Measurements from ENCODE around the gene ATP11C.

ATP11C gene

DNA sequence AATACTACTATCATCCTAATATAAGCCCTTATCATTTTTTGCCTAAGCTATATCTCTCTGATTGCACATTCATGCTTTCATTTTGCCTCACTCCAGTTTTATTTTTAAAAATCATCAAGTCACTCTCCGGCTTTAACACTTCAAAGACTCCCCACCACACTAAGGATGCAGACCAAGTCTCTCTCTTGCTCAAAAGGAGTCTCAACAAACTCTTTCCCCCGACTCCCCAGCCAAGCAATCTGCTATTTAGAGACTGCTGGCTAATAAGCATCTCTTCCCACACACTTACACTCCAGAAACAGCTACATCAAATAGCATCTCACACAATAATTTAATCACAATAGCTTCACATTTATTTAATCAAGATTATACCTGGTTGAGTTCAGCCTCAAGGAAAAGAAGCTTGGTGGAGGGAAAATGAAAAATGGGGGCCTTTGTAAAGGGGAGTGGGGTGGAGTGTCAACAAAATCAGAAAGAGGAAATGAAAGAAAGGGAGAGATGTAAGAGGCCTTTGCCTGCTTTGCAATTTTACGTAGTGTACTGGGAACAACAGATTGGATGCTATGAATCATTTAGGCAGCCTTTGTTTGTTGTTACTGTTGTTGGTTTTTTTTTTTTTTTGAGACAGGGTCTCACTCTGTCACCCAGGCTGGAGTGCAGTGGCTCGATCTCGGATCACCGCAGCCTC is 120.8 kb downstream of the ATP11C start:
- TF ChIP-seq, protein P1, sequence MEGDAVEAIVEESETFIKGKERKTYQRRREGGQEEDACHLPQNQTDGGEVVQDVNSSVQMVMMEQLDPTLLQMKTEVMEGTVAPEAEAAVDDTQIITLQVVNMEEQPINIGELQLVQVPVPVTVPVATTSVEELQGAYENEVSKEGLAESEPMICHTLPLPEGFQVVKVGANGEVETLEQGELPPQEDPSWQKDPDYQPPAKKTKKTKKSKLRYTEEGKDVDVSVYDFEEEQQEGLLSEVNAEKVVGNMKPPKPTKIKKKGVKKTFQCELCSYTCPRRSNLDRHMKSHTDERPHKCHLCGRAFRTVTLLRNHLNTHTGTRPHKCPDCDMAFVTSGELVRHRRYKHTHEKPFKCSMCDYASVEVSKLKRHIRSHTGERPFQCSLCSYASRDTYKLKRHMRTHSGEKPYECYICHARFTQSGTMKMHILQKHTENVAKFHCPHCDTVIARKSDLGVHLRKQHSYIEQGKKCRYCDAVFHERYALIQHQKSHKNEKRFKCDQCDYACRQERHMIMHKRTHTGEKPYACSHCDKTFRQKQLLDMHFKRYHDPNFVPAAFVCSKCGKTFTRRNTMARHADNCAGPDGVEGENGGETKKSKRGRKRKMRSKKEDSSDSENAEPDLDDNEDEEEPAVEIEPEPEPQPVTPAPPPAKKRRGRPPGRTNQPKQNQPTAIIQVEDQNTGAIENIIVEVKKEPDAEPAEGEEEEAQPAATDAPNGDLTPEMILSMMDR (IDR thresholded peaks at IDR 0.05; ENCODE audit: insufficient read depth, missing control alignments) = no peak
- no peak for FAIRE-seq
- no peak for DNase-seq (ENCODE audit: insufficient read length, low spot score)

- TF ChIP-seq, protein P1 (IDR thresholded peaks at IDR 0.05; ENCODE audit: insufficient read depth, missing control alignments) = no peak
- no peak for DNase-seq (ENCODE audit: insufficient read length, low spot score)
- FAIRE-seq = no peak
These were observed 128.4 kb downstream of the ATP11C start for GRCh38 chrX:139804482-139804881.

DNA sequence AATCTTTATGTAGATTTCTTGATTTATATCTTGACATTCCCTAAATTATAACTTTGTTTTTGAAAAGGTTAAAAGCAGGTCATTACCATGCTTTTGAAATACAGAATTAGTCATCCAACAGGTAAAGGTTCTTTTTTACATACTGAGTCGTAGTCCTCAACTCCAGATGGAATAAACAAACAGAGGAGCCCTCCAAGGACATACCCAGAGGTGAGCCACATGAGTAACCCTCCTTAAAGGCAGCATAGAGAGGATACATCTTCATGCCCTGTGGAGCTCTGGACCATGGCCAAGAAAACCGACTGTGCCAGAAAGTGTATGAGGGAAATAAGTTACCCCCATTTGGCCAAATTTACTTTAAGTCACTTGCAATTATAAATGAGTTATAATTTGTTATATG is 129.6 kb downstream of the ATP11C start:
- no peak for DNase-seq (ENCODE audit: insufficient read length, low spot score)
- no peak for FAIRE-seq
- TF ChIP-seq, protein P1 (IDR thresholded peaks at IDR 0.05; ENCODE audit: insufficient read depth, missing control alignments) = no peak

DNA sequence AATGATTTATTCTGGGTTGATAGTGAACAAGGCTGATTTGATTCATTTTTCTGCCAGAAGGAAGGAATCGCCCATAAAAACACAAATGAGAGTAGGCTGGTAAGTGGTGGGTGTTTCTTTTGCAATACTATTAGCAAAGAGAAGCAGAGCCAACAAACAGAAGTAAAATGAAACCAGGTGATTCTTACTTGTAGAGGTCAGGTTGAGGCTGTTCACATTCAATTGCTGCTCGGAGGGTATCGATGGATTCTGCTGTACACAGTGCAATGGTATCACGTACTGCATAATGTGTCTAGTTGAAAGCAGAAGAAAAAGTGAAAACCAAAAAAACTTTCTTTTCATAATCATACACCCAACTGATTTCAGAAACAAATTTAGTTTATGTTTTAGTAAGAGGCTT is 130.8 kb downstream of the ATP11C start:
- TF ChIP-seq, protein P1 (IDR thresholded peaks at IDR 0.05; ENCODE audit: insufficient read depth, missing control alignments) = no peak
- DNase-seq (ENCODE audit: insufficient read length, low spot score) = no peak
- FAIRE-seq = no peak

DNA sequence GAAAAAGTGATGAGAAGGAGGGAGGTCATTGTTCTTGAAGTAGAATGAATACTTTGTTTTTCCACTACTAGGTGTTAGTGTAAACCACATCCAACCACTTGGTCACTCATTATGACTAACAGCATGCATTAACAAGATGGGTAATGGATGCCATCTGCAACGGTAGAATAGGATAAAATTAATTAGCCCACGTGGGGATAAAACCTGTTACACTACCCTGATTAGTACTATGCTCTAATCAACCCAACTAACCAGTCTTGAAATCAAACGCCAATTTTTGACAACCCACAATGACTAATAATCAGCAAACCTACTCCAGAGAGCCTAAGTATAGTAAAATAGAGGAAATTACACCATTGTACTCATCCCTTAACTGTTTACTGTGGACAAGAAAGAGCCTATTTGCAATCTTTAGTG is 131.4 kb downstream of the ATP11C start:
- DNase-seq (ENCODE audit: insufficient read length, low spot score) = no peak
- TF ChIP-seq, protein P1 (IDR thresholded peaks at IDR 0.05; ENCODE audit: insufficient read depth, missing control alignments) = no peak
- no peak for FAIRE-seq

GRCh38 chrX:139798701-139799100 is 134.2 kb downstream of the ATP11C start:
- FAIRE-seq = no peak
- DNase-seq (ENCODE audit: insufficient read length, low spot score) = no peak
- TF ChIP-seq, protein P1 (IDR thresholded peaks at IDR 0.05; ENCODE audit: insufficient read depth, missing control alignments) = no peak

- FAIRE-seq (no peak), DNase-seq (ENCODE audit: insufficient read length, low spot score) (no peak)
- TF ChIP-seq, protein P1 (IDR thresholded peaks at IDR 0.05; ENCODE audit: insufficient read depth, missing control alignments) = no peak
These were observed 137.7 kb downstream of the ATP11C start for GRCh38 chrX:139795196-139795595.

Measured in D721Med (cell line).